HG02763 (cell line): ENCODE results near the gene LDLRAD3.

ENCODE experiments used
- ATAC-seq: cut with Tn5 transposase; IDR thresholded peaks from one replicate; pipeline ENCODE4 v1.9.1; 2021; ENCODE audit warnings: mild to moderate bottlenecking, moderate library complexity; ENCODE audit not compliant: unreplicated experiment

Gene LDLRAD3

DNA sequence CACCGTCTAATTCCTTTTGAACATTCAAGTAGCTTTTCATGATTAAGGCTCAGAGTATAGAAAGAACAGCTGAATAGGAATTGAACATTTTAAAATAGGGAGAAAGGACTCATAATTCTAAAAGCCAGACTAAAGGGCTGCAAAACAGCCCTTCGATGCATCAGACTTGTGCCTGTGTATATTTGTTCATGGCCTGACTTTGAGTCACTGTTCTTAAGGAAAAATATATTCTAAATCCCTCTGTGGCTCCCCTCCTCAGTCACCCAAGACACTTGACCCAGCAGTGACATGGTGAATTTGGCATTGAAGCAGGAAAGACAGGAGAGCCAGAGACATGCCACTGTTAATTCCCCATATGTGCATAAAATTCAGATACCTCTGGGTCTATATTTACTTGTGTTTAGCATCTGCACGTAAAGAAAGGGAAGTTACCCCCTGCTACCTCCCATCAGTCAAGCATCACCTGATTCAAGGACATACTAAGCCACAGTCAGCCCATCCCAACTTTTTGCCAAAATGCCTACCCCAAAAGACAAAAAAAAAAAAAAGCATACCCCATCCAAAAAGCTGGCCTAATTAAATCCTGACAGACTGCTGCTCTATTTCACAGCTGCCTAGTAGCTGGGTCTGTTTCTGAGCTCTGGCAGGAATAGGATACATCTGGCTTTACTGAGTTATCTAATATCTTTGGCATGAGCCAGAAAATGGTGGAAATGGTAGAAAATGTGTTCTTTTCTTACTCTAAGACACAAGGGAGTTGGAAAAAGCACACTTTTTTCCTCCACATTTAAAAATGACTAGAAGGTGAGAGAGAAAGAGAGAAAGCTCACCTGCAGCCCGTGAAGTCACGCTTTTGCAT lies 251.9 kb downstream of the LDLRAD3 start:
- no peak for ATAC-seq

DNA sequence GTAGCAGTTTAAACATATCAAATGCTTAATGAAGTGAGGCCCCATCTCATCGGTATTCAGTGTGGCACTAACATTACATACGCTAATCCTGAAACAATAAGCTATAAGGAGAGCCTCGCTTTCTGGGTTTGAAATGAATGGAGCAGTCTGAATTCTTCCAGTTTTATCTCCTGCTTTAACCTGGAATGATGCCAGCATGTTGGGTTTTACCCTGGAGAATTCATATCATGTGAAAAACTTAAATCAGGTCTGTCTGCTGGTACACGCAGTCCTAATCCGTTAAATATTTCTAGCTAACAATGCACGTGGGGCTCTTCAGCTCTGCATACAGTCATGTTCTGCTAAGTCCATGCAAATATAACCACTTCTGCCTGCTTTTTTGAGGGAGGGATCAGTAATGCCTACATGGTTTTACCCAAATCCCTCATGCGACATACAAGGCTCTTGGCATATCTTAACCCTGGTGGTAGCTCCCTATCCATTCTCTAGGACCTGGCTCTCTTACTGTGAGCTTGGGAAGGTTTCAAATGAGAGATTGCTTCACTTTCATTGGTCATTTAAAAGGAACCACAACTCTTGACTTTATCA lies 252.6 kb downstream of the LDLRAD3 start:
- no peak for ATAC-seq

DNA sequence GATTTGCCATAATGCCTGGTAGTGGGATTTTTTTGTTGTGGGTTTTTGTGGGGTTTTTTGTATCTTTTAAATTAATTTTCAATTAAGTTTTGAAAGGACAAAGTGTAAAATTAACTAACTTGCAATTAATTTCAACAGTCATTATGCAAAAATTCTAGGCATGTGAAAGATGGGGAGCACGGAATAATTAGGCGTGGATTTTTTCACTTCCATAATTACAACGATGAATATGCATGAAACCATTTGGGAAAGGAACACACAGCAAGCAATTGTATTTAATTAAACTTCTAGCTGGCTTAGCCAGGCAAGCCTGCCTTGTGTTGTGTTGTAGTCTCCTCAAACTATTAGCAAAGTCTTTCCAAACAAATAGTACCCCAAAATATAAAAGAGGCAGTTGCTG lies 257.5 kb downstream of the LDLRAD3 start:
- no peak for ATAC-seq

DNA sequence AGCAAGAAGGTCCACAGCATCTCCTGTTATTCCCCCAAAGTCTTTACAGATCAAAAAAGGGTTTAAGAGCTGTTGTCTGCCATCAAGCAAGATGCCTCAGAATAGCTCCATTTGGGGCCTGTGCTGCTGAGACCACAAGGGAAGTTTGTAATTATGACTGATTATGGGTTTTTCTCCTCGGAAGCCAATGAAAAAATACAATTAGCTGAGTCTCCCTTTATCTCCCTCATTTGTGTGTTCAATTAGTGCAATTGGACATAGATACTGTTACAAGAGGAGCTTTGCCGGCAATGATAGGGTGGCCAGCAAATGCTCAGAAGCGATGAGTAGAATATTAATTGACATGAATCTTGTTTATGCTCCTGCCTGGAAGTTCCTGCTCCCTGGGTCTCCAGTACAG lies 261.7 kb downstream of the LDLRAD3 start:
- no peak for ATAC-seq

DNA sequence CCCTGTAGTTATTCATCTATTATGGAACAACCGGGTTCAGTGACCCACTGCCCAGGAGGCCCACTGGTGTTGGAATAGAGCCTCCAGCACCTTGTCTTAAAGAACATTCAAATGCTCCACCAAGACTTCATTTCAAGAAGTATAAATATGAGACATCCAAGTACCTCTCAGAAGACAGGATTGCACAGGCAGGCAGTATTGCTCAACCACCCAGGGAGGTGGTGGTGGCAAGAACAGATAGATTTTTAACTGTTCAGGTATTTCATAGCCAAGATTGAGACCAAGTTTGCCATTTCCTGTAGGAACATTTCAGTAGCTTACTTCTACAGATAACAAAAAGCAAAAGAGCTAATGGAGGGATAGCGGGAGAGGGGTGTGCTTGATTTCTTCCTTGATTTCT lies 266.7 kb downstream of the LDLRAD3 start:
- no peak for ATAC-seq

DNA sequence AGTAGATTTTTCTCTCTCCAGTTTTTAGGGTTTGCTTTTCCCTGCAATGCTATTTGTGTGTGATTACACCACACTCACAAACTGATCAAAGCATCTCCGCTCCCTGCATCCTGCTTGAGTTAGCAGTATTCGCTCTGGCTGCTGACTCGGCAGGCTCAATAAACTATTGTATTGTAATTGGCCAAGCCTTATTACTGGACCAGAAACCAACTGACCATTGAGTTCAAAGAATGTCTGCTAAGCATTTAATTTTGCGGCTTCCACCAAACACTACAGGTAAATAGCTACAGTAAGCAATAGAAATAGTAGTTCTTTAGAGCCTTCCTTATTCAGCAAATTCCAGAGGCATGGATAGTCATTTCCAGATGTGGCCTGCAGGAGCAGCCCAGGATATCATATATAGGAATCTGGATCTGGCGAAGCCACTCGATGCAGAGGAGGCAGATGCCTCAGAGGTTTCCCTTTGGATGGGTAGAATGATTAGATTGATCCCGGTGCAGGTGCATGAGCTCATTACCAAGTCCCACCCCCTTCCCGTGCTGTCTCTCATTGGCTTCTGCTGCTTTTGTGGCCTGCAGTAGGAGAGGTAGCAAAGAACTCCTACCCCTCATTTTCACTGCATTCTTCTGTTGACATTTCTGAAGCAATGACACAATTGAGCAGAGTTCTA lies 268.0 kb downstream of the LDLRAD3 start:
- no peak for ATAC-seq

DNA sequence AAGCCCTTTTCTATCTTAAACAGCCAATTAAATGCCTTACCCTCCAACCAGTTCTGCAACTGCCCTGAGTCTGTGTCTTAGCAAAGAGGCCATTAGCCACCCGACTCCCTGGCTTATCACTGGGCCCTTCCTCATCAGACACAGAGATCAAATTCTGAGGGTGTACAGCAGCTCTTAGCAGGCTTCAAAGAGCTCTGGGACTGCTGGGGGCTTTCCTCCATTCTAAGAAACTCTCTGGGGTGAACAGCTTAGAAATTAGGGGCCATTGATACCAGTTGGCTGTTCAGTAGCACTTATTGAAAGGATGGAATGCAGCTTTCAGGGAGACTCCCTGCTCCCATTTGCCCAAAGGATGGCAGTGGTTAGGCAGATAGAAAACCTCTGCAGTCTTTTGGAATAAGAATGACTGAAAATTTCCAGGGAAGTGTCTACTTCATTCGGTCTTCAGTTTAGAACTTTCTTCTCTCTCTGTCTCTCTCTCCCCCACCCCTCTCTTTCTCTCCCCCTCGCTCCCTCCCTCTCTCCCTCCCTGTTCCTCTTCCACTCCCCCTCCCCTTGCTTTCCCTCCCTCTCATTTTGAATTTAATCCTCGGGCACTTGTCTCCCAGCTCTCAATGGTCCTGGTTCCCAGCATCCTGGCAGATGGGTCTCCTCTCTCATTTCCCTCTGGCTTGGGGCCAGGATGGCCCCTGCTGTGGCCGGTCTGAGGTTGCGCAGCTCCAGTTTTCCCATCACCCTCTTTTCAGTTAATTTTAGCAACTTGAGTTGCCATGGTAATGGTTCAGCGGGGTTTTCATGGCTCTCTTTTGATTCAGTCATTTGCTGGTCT lies 268.9 kb downstream of the LDLRAD3 start:
- ATAC-seq = no peak

DNA sequence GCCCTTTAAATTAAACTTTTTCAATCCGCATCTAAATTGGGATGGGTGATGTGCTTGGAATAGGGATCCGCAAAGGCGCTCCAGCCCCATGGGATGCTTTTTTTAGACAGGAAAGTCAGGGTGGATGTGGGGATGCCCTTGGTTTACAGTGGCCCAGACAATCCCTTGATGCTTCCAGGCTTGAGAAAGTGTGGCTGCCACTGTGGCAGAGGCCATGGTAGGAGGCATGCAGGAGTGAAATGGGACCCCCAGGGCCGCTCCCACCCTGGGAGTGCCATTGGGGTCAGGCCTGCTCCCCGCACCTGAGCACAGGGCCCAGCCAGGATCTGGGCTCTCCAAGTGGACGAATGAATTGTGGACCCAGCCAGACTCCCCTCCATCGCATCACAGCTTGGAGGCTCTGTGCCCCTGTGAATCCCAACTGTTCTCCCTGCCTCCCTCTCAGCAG lies 269.6 kb downstream of the LDLRAD3 start:
- no peak for ATAC-seq

DNA sequence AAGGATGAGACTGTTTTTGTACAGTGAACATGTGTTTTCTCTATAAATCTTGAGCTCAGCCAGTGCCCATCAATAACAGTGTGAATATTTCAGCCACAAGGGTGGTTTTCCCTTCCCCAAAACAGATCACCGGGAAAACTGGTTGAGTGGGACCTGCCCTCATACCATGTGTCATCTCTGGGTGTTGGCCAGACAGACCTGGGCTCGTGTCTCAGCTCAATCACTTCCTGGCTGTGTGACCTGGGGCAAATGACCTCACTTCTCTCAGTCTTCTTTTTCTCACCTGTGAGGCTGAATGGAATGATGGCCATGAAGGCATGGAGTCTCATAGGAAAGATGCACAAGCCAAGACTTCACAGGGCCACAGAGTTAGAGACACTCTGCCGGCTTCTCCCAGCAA lies 270.6 kb downstream of the LDLRAD3 start:
- no peak for ATAC-seq

DNA sequence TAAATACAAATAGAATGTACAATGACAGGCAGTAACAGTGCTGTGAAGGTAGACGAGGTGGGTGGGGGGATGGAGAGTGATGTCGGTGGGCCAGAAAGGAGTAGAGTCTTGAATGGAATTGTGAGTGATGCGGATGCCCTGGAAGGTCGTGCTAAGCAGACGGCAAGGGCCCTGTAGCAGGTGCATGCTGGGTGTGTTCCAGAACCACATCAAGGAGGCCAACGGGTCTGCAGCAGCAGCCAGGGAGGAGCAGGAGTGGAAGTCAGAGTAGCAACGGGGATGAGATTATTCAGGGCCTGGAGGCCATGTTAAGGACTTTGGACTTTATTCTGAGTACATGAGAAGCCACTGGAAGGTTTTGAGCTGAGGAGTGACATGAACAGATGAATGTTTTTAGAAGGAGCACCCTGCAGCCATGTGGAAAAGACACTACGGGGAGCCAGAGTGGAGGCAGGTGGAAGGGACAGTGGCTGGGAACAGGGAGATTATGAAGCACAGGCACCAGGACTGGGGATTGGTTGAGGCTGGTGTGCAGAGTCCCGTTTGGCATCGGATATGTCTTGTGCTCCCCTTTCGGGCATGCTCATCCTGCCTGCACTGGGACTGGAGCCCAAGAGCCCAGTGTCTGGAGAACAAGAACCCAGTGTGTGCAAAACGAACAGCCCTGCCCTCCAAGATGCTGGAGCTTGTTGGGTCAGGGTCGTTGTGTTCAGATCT lies 271.3 kb downstream of the LDLRAD3 start:
- ATAC-seq = no peak

DNA sequence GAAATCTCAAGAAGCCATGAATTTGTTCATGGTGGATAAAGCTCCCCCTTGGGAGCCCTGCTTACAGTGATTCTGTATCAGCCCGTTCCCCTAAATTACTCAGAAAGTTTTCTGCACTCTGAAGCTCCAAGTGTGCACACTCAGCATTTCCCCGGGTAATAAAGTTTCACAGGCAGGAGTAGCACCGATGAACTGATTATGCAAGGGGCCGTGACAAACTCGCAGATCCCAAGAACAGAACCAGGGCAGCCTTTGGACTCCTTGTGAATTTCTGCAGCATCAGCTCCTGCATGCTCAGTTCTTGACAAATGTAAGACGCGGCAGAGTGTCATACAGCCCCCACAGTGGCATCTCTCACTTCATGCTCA lies 271.8 kb downstream of the LDLRAD3 start:
- no peak for ATAC-seq

DNA sequence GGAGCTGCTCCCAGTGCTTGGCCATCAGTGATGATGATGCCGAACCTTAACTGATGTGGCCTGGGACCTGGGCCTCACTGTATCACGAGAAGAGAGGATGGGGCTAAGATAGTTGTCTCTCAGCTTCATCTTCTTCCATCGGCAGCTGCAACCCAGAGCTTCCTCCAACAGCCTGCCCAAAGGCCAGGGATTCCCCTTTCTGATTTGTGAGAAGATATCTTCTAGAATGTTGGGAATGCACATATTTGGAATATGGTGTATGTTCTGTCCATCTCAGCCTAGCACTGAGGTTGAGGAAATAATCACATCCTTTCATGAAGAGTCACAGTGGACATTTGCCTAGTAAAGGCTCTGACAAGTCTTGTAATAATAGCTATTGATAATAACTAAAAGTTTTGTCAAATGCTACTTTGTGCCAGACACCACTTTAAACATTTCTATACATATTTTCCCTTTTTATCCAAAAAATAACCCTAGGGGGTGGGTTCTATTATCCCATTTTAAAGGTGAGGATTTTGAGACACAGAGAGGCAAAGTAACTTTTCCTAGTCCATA lies 272.3 kb downstream of the LDLRAD3 start:
- ATAC-seq = no peak

DNA sequence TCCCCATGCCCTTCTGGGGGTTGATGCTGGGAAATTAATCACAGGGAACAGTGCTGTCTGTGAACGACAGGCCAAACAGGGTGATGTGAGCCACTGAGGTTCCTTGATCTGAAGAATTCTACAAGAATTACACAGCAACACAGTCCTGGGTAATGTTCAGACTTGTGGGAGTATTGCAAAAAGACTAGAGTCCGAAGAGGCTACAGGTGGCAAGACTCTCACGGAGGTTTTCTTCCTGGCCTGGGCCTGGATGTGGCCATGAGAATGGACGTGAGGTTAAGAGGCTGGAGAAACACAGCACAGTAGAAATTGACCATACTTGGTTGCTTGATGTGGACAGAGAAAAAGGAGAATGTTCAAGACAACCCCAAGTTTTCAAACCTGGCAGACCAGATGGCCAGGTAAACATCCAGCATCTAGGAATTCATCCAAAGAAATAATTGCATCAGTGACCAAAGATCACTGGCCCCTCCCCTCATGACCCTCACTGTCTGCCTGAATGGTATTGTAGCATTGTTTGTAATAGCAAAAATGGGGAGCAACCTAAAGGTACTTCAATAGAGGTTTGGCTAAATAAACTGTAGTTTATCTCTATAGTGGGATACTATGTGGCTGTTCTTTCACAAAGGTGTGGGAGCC lies 274.5 kb downstream of the LDLRAD3 start:
- ATAC-seq = no peak

DNA sequence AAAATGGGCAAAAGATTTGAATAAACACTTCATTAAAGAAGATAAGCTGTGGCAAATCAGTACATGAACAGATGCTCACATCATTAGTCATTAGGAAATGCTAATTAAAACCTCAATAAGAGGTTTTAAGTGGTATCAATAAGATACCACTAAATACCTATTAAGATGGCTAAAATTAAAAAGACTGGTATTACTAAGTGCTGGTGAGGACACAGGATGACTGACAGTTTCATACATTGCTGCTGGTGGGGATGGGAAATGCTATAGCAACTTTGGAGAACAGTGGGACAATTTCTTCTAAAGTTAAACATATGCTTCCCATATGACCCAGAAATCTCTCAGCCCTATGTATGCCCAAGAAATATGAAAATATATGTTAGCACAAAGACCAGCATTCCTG lies 276.1 kb downstream of the LDLRAD3 start:
- no peak for ATAC-seq

DNA sequence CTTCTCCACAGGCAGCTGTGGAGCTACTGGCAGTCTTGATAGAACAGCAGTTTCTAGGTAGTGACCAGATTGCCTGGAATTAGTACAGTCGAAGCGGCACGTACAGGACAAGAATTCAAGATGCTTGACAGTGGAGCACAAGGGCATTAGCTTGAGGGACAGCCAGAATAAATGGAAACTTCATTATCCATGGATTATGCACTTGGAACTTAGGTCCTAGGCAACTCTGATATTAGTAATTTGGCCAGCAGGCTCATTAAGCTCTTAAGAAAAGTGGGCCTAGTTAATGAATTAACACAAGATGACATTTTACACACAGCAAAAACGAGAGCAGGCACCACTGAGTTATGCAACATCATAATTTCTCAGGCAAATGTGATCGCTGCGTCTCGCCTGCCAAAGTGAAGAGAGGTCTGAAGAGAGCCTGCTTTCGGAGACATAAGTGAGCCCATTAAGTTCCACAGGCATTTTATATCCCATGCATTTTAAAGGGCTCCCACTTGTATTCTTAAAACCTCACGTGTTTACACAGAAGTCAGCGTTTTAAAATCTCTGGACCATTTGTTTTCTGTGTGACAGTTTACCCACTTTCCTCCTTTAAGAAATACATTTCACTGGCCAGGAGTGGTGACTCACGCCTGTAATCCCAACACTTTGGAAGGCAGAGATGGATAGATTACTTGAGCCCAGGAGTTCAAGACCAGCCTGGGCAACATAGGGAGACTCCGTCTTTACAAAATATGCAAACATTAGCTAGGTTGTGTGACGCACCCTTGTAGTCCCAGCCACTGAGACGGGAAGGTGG lies 279.2 kb downstream of the LDLRAD3 start:
- no peak for ATAC-seq

DNA sequence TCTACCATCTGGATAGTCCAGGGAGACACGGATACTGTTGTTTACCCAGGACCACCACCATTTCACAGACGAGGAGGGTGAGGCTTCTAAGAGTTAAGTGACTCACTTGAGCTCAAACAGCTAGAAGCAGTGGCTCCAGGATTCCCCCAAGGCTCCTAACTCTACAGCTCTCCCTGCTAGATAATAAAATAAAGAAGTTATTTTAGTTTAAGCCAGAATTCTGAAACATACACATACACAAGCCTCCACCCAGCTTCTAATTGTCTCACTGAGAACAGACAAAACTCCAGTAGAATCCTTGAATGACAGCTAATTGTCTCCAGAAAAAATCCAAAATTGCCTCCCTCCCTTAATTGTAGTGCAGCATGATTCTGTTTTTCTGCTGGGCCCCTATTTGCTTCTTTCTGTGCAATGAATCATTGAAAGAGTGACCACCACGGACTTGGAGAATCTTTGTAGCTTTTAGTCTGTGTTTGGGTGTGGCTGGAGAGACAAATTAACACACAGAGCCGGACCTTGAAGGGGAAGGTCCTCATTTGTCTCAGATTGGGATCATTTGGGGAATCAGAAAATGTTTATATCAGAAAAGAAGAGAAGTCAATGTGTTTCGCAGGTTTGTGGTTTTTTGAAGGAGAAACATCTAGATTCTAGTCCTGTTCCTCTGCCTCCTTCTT lies 280.5 kb downstream of the LDLRAD3 start:
- ATAC-seq = no peak

DNA sequence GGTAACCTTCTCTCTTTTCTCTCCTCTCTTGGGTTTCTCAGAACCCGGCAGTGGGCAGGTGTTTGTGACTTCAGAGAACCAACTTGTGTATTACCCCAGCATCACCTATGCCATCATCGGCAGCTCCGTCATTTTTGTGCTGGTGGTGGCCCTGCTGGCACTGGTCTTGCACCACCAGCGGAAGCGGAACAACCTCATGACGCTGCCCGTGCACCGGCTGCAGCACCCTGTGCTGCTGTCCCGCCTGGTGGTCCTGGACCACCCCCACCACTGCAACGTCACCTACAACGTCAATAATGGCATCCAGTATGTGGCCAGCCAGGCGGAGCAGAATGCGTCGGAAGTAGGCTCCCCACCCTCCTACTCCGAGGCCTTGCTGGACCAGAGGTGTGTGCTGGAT lies 283.2 kb downstream of the LDLRAD3 start:
- no peak for ATAC-seq

DNA sequence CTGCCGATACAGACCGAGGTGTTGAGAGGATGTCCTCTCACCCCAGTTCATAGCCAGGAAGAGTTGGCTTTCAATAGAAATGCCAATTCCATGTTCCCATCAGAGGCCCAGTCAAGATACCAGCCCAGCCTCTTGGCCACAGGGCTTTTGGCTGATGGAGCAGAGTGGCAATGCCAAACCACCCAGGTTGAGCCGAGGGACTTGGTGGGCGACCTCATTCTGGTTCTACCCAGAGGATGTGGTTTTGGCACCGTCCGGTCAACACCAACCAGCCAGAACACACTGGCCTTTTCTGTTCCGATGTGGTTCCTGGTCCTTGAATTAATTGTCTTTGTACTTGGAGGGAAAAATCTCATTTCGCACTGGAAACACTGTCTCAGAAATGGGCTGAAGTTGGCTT lies 284.8 kb downstream of the LDLRAD3 start:
- no peak for ATAC-seq
